GM12873 (cell line): Measurements from ENCODE around the gene TNIK.

Experiments
- CTCF ChIP-seq: IDR thresholded peaks from 2 replicates; pipeline ENCODE4 v1.5.1; 2012; ENCODE audit warnings: low read depth, mild to moderate bottlenecking, moderate library complexity, low read length, control low read depth; ENCODE audit not compliant: insufficient read depth; ENCODE audit errors: missing control alignments

Gene TNIK

GRCh38 chr3:171498921-171499320, 38.7 kb upstream of the TNIK start:
- TF ChIP-seq CTCF = no peak

- TF ChIP-seq CTCF = no peak
Observed at GRCh38 chr3:171497468-171497867, 37.3 kb upstream of the TNIK start.

- no peak for TF ChIP-seq CTCF
Observed at GRCh38 chr3:171495413-171495812, 35.2 kb upstream of the TNIK start.

- no peak for TF ChIP-seq CTCF
Observed at GRCh38 chr3:171494457-171495109, 34.4 kb upstream of the TNIK start.

- TF ChIP-seq CTCF = no peak
Observed at GRCh38 chr3:171491361-171491760, 31.2 kb upstream of the TNIK start.

GRCh38 chr3:171490901-171491300, 30.7 kb upstream of the TNIK start:
- no peak for TF ChIP-seq CTCF

- no peak for TF ChIP-seq CTCF
Observed at GRCh38 chr3:171489348-171489747, 29.1 kb upstream of the TNIK start.
